H9 (cell line): ENCODE results near the gene C9. TPM values are rescaled to one million over a fixed set of nuclear protein-coding genes. Genes with fewer than 3 reads are reported as not detected.

Experiments used
- DNase-seq: peaks from one replicate; pipeline ENCODE4 v3.0.0-alpha.2; 2017
- H2AFZ ChIP-seq: one replicate; pipeline ENCODE4 v1.6.1; 2013; ENCODE audit warnings: mild to moderate bottlenecking, low read length, control low read depth, moderate library complexity
- H2AK5ac ChIP-seq: 2 replicates; pipeline ENCODE4 v1.6.1; 2013; ENCODE audit warnings: low read length, control low read depth, mixed read lengths; ENCODE audit not compliant: insufficient read length
- H2BK120ac ChIP-seq: one replicate; pipeline ENCODE4 v1.6.1; 2013; ENCODE audit warnings: low read depth, mild to moderate bottlenecking, low read length, control low read depth, inconsistent platforms; ENCODE audit not compliant: poor library complexity, severe bottlenecking
- H2BK12ac ChIP-seq: 2 replicates; pipeline ENCODE4 v1.6.1; 2013; ENCODE audit warnings: low read length, control low read depth, mixed read lengths, low read depth; ENCODE audit not compliant: insufficient read length
- H2BK15ac ChIP-seq: 2 replicates; pipeline ENCODE4 v1.6.1; 2013; ENCODE audit warnings: low read depth, low read length, control low read depth
- H2BK20ac ChIP-seq: one replicate; pipeline ENCODE4 v1.6.1; 2013; ENCODE audit warnings: low read depth, mild to moderate bottlenecking, low read length, control low read depth, inconsistent platforms; ENCODE audit not compliant: poor library complexity, severe bottlenecking
- H2BK5ac ChIP-seq: 2 replicates; pipeline ENCODE4 v1.6.1; 2013; ENCODE audit warnings: low read length, control low read depth, mixed read lengths; ENCODE audit not compliant: insufficient read length
- H3K14ac ChIP-seq: 2 replicates; pipeline ENCODE4 v1.6.1; 2013; ENCODE audit warnings: low read length, control low read depth; ENCODE audit not compliant: insufficient read depth
- H3K18ac ChIP-seq: 2 replicates; pipeline ENCODE4 v1.6.1; 2013; ENCODE audit warnings: low read depth, mild to moderate bottlenecking, mixed read lengths, low read length, control low read depth; ENCODE audit not compliant: insufficient read length
- H3K23ac ChIP-seq: 2 replicates; pipeline ENCODE4 v1.6.1; 2013; ENCODE audit warnings: low read length, control low read depth, mixed read lengths, low read depth; ENCODE audit not compliant: insufficient read length
- H3K23me2 ChIP-seq: 2 replicates; pipeline ENCODE4 v1.6.1; 2013; ENCODE audit warnings: low read depth, mild to moderate bottlenecking, mixed read lengths, low read length, control low read depth; ENCODE audit not compliant: insufficient read length, poor library complexity, severe bottlenecking
- H3K27ac ChIP-seq: 2 replicates; pipeline ENCODE4 v1.5.1; 2013; ENCODE audit warnings: low read length, control low read depth, mixed read lengths, low read depth; ENCODE audit not compliant: insufficient read length
- H3K27me3 ChIP-seq: 2 replicates; pipeline ENCODE4 v1.6.1; 2013; ENCODE audit warnings: low read length, control low read depth, inconsistent platforms; ENCODE audit not compliant: insufficient read depth
- H3K4ac ChIP-seq: 2 replicates; pipeline ENCODE4 v1.6.1; 2013; ENCODE audit warnings: low read depth, mild to moderate bottlenecking, control low read depth, inconsistent platforms, low read length, moderate library complexity
- H3K4me1 ChIP-seq: 2 replicates; pipeline ENCODE4 v1.6.1; 2013; ENCODE audit warnings: low read length, control low read depth, inconsistent platforms; ENCODE audit not compliant: insufficient read depth
- H3K4me2 ChIP-seq: 2 replicates; pipeline ENCODE4 v1.6.1; 2013; ENCODE audit warnings: low read length, control low read depth, mixed read lengths; ENCODE audit not compliant: insufficient read length, insufficient read depth
- H3K56ac ChIP-seq: 2 replicates; pipeline ENCODE4 v1.6.1; 2013; ENCODE audit warnings: low read depth, mild to moderate bottlenecking, mixed read lengths, low read length, control low read depth; ENCODE audit not compliant: insufficient read length
- H3K79me1 ChIP-seq: 2 replicates; pipeline ENCODE4 v1.6.1; 2013; ENCODE audit warnings: low read depth, mild to moderate bottlenecking, moderate library complexity, low read length, control low read depth, inconsistent platforms; ENCODE audit not compliant: insufficient read depth, poor library complexity, severe bottlenecking
- H3K79me2 ChIP-seq: 2 replicates; pipeline ENCODE4 v1.6.1; 2013; ENCODE audit warnings: low read length, control low read depth, inconsistent platforms; ENCODE audit not compliant: insufficient read depth
- H3K9ac ChIP-seq: 2 replicates; pipeline ENCODE4 v1.6.1; 2013; ENCODE audit warnings: low read length, control low read depth, mixed read lengths; ENCODE audit not compliant: insufficient read length; ENCODE audit errors: extremely low read depth
- H3K9me3 ChIP-seq: one replicate; pipeline ENCODE4 v1.6.1; 2013; ENCODE audit warnings: low read depth, low read length, inconsistent platforms; ENCODE audit not compliant: control insufficient read depth
- H3T11ph ChIP-seq: one replicate; pipeline ENCODE4 v1.6.1; 2013; ENCODE audit warnings: mild to moderate bottlenecking, low read length, control low read depth, inconsistent platforms
- H4K20me1 ChIP-seq: one replicate; pipeline ENCODE4 v1.6.1; 2013; ENCODE audit not compliant: control insufficient read depth, insufficient read length, insufficient read depth
- H4K5ac ChIP-seq: 2 replicates; pipeline ENCODE4 v1.6.1; 2013; ENCODE audit warnings: low read depth, mild to moderate bottlenecking, mixed read lengths, low read length, control low read depth; ENCODE audit not compliant: insufficient read length
- H4K8ac ChIP-seq: replicated peaks from 2 replicates; pipeline ENCODE4 v1.6.1; 2013; ENCODE audit warnings: low read length, control low read depth, mixed read lengths, low read depth; ENCODE audit not compliant: insufficient read length
- H4K91ac ChIP-seq: 2 replicates; pipeline ENCODE4 v1.6.1; 2013; ENCODE audit warnings: low read depth, mild to moderate bottlenecking, moderate library complexity, mixed read lengths, low read length, control low read depth; ENCODE audit not compliant: insufficient read length
- H3K27ac Mint-ChIP-seq, 3 experiments: 2 replicates in 2 of 3; 3 replicates in 1 of 3; pipeline ENCODE4 v1.8.0; 2020 to 2021; ENCODE audit warnings: mixed read lengths in 3 of 3, mild to moderate bottlenecking in 1 of 3, moderate library complexity in 1 of 3
- H3K27me3 Mint-ChIP-seq: 2 replicates; pipeline ENCODE4 v1.8.0; 2021; ENCODE audit warnings: low read depth, mild to moderate bottlenecking, moderate library complexity, mixed read lengths
- H3K36me3 Mint-ChIP-seq, 3 experiments: 2 replicates in 2 of 3; 3 replicates in 1 of 3; pipeline ENCODE4 v1.8.0; 2020 to 2021; ENCODE audit warnings: low read depth in 3 of 3, mixed read lengths in 3 of 3; ENCODE audit not compliant: insufficient read depth in 1 of 3
- H3K4me1 Mint-ChIP-seq, 2 experiments: 2 replicates each; pipeline ENCODE4 v1.8.0; 2020; ENCODE audit warnings: mixed read lengths in 2 of 2
- H3K4me3 Mint-ChIP-seq, 2 experiments: 2 replicates in 1 of 2; 3 replicates in 1 of 2; pipeline ENCODE4 v1.8.0; 2020 to 2021; ENCODE audit warnings: mild to moderate bottlenecking in 2 of 2, mixed read lengths in 2 of 2, moderate library complexity in 1 of 2
- H3K9me3 Mint-ChIP-seq, 2 experiments: 2 replicates in 1 of 2; 3 replicates in 1 of 2; pipeline ENCODE4 v1.8.0; 2020; ENCODE audit warnings: mild to moderate bottlenecking in 2 of 2, mixed read lengths in 2 of 2, moderate library complexity in 1 of 2
- CTCF ChIP-seq: fragments of 200-600 bp; sonication (generic); conservative IDR thresholded peaks from 3 replicates; pipeline ENCODE4 v1.8.0; 2021; ENCODE audit warnings: antibody characterized with exemption, mild to moderate bottlenecking
- WGBS: extraction: QIAGEN DNeasy Blood & Tissue Kit; methylation state at CpG from one replicate; pipeline ENCODE4 v1.1.7; 2013; ENCODE audit warnings: missing lambda C conversion rate, low lambda C conversion rate, mixed read lengths; ENCODE audit not compliant: insufficient read length; ENCODE audit errors: extremely low coverage; 5-methylcytosine and 5-hydroxymethylcytosine counted together
- total RNA-seq: library from RNA; stranded (reverse); gene quantifications from 2 replicates; pipeline ENCODE4 v1.2.1, GENCODE V29; 2021

C9 gene
- total RNA-seq, 1 experiment from 2014 or later: not detected

DNA sequence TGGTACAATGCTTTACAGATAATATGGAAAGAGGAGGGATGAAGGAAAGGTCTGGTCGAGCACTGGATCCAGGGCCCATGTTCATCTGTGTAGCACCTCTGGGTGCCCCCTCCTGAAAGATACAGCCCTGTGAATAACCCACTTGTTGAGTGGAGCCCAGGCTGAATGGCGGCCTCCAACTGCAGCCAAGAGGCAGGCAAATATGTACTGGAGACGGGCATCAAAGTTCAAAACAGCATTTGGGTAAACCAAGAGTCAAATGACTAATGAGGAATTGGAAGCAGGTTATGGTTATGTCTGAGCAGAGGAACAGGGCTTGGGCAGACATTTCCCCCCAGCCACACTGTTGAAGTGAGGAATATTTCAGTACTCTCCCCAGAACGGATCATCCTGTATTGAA is 1.1 kb downstream of the C9 start:
- no peak overlapping the region for H3K4ac ChIP-seq
- H3K23ac ChIP-seq: no peak overlapping the region
- no peak overlapping the region for H2BK120ac ChIP-seq
- H3K27ac ChIP-seq: no peak overlapping the region
- no peak overlapping the region for H3K56ac ChIP-seq
- no peak for TF ChIP-seq CTCF
- no peak overlapping the region for H3K18ac ChIP-seq
- no peak overlapping the region for H2BK5ac ChIP-seq
- H3K9ac ChIP-seq: no peak overlapping the region
- H3K36me3 Mint-ChIP-seq: peaks cover 0 to 2% (median under 1%) of the 10 kb centered on the region in 3 experiments; a peak in 2 of 7 replicates
- no peak overlapping the region for H3K4me3 Mint-ChIP-seq
- no peaks in the 10 kb centered on the region for H3K79me2 ChIP-seq
- no peak overlapping the region for H3K4me2 ChIP-seq
- no peak overlapping the region for H2AK5ac ChIP-seq
- no peak overlapping the region for H2BK12ac ChIP-seq
- no peak overlapping the region for H4K8ac ChIP-seq
- H2BK15ac ChIP-seq: no peak overlapping the region
- no peaks in the 10 kb centered on the region for H3K27me3 ChIP-seq
- no peak overlapping the region for H3T11ph ChIP-seq
- no peaks in the 10 kb centered on the region for H4K20me1 ChIP-seq
- no CpG with 5 or more reads among the region's 4 CpGs for WGBS
- no peaks in the 10 kb centered on the region for H3K79me1 ChIP-seq
- H4K5ac ChIP-seq: no peak overlapping the region
- DNase-seq: no peak
- no peak overlapping the region for H2AFZ ChIP-seq
- H3K23me2 ChIP-seq: no peaks in the 10 kb centered on the region
- no peak overlapping the region for H3K14ac ChIP-seq
- H3K9me3 ChIP-seq: no peaks in the 10 kb centered on the region
- peaks cover 1 to 9% of the 10 kb centered on the region in 2 experiments; a peak in 4 of 5 replicates for H3K9me3 Mint-ChIP-seq
- peaks cover 16 to 19% of the 10 kb centered on the region in 2 experiments for H3K4me1 Mint-ChIP-seq
- H3K4me1 ChIP-seq: no peaks in the 10 kb centered on the region; the same call in 1 of the 2 replicates
- H3K27me3 Mint-ChIP-seq: no peaks in the 10 kb centered on the region
- H2BK20ac ChIP-seq: no peak overlapping the region
- H3K27ac Mint-ChIP-seq: no peak overlapping the region
- no peak overlapping the region for H4K91ac ChIP-seq
